Measurements from ENCODE around the gene ZNF492.
"Not testable (repeated sequence)": the region's sequence is repeated elsewhere in the genome, so short reads cannot be mapped to it uniquely, and the experiment has no call there.

The ZNF492 gene

DNA sequence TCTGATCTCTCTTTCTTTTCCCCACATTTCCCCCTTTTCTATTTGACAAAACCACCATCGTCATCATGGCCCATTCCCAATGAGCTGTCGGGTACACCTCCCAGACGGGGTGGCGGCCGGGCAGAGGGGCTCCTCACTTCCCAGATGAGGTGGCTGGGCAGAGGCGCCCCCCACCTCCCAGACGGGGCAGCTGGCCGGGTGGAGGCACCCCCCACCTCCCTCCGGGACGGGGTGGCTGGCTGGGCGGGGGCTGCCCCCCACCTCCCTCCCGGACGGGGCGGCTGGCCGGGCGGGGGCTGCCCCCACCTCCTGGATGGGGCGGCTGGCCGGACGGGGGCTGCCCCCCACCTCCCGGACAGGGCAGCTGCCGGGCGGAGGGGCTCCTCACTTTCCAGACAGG lies 68.5 kb downstream of the ZNF492 start:
- not testable (repeated sequence) for H3K27me3 ChIP-seq (ENCODE audit: control insufficient read depth, insufficient read depth, low read length); H3K9ac ChIP-seq (ENCODE audit: low read length); H3K36me3 ChIP-seq (ENCODE audit: control insufficient read depth, insufficient read depth, low read length); H3K4me3 ChIP-seq (ENCODE audit: low read depth, low read length); H3K27ac ChIP-seq (ENCODE audit: low read depth, low read length); H3K4me1 ChIP-seq (ENCODE audit: control insufficient read depth, insufficient read depth, low read length)
- H3K9me3 ChIP-seq (ENCODE audit: control insufficient read depth, insufficient read depth, low read depth, low read length): peaks cover 59% of the 10 kb centered on the region

DNA sequence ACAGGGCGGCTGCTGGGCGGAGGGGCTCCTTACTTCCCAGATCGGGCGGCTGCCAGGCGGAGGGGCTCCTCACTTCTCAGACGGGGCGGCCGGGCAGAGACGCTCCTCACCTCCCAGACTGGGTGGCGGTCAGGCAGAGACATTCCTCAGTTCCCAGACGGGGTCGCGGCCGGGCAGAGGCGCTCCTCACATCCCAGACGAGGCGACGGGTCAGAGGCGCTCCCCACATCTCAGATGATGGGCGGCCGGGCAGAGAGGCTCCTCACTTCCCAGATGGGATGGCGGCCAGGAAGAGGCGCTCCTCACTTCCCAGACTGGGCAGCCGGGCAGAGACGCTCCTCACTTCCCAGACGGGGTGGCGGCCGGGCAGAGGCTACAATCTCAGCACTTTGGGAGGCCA lies 69.0 kb downstream of the ZNF492 start:
- H3K9me3 ChIP-seq (ENCODE audit: control insufficient read depth, insufficient read depth, low read depth, low read length): peaks cover 60% of the 10 kb centered on the region

DNA sequence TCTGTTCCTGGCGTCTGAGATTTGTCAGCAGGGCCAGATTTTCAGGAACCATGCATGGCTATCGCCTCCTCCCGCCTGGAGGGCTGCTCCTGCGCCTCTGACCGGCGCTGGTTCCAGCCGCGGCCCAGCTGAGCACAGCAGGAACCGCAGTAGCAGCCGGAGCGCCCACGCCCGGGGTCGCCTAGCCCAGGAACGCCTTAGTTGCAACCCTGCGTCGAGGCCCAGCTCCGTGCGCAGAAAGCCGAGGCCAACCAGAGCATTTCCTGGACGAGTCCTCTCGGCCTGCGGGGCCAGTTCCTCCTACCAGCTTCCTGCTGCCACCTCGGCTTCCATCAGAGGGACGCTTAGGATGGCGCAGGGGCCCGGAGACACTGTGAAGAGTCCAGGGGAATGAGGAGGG lies 74.9 kb downstream of the ZNF492 start:
- Histone ChIP-seq H3K27ac (ENCODE audit: low read depth, low read length) (no peak overlapping the region), H3K4me3 (ENCODE audit: low read depth, low read length) (no peak overlapping the region), H3K27me3 (ENCODE audit: control insufficient read depth, insufficient read depth, low read length) (no peaks in the 10 kb centered on the region), H3K36me3 (ENCODE audit: control insufficient read depth, insufficient read depth, low read length) (no peaks in the 10 kb centered on the region), H3K9ac (ENCODE audit: low read length) (no peak overlapping the region), H3K4me1 (ENCODE audit: control insufficient read depth, insufficient read depth, low read length) (no peaks in the 10 kb centered on the region), H3K9me3 (ENCODE audit: control insufficient read depth, insufficient read depth, low read depth, low read length) (peaks cover 52% of the 10 kb centered on the region)

More for the DNA sequence above, 69.0 kb downstream of the ZNF492 start:
- not testable (repeated sequence) for H3K4me1 ChIP-seq (ENCODE audit: control insufficient read depth, insufficient read depth, low read length); H3K4me3 ChIP-seq (ENCODE audit: low read depth, low read length); H3K9ac ChIP-seq (ENCODE audit: low read length); H3K27me3 ChIP-seq (ENCODE audit: control insufficient read depth, insufficient read depth, low read length); H3K27ac ChIP-seq (ENCODE audit: low read depth, low read length); H3K36me3 ChIP-seq (ENCODE audit: control insufficient read depth, insufficient read depth, low read length)
